ENCODE results near the gene CTXN3.
"Not testable (repeated sequence)": the region's sequence is repeated elsewhere in the genome, so short reads cannot be mapped to it uniquely, and the experiment has no call there.

Gene CTXN3

GRCh38 chr5:127652952-127653611 lies 4.2 kb downstream of the CTXN3 start:
- DNase-seq (ENCODE audit: low spot score), result no peak

GRCh38 chr5:127656825-127657224 lies 7.9 kb downstream of the CTXN3 start:
- DNase-seq (ENCODE audit: low spot score), result no peak

- DNase-seq (ENCODE audit: low spot score), result no peak
Observed at GRCh38 chr5:127660047-127660733, 11.3 kb downstream of the CTXN3 start.

GRCh38 chr5:127664093-127664492 lies 15.2 kb downstream of the CTXN3 start:
- no peak for DNase-seq (ENCODE audit: low spot score)

- no peak for DNase-seq (ENCODE audit: low spot score)
Observed at GRCh38 chr5:127665641-127666040, 16.8 kb downstream of the CTXN3 start.

GRCh38 chr5:127666043-127666716 lies 17.3 kb downstream of the CTXN3 start:
- no peak for DNase-seq (ENCODE audit: low spot score)

- no peak for DNase-seq (ENCODE audit: low spot score)
Observed at GRCh38 chr5:127667926-127668325, 19.0 kb downstream of the CTXN3 start.

- DNase-seq (ENCODE audit: low spot score), result no peak
Observed at GRCh38 chr5:127671218-127671617, 22.3 kb downstream of the CTXN3 start.

GRCh38 chr5:127673117-127673800 lies 24.4 kb downstream of the CTXN3 start:
- no peak for DNase-seq (ENCODE audit: low spot score)

GRCh38 chr5:127676951-127677350 lies 28.1 kb downstream of the CTXN3 start:
- DNase-seq (ENCODE audit: low spot score), result not testable (repeated sequence)

GRCh38 chr5:127679691-127680330 lies 30.9 kb downstream of the CTXN3 start:
- not testable (repeated sequence) for DNase-seq (ENCODE audit: low spot score)

- no peak for DNase-seq (ENCODE audit: low spot score)
Observed at GRCh38 chr5:127680595-127680994, 31.7 kb downstream of the CTXN3 start.

- DNase-seq (ENCODE audit: low spot score), result no peak
Observed at GRCh38 chr5:127683008-127683407, 34.1 kb downstream of the CTXN3 start.

GRCh38 chr5:127684726-127685467 lies 36.0 kb downstream of the CTXN3 start:
- DNase-seq (ENCODE audit: low spot score), result no peak

- no peak for DNase-seq (ENCODE audit: low spot score)
Observed at GRCh38 chr5:127685662-127686061, 36.8 kb downstream of the CTXN3 start.

GRCh38 chr5:127686424-127686823 lies 37.5 kb downstream of the CTXN3 start:
- no peak for DNase-seq (ENCODE audit: low spot score)

- DNase-seq (ENCODE audit: low spot score), result no peak
Observed at GRCh38 chr5:127694518-127695171, 45.8 kb downstream of the CTXN3 start.

- no peak for DNase-seq (ENCODE audit: low spot score)
Observed at GRCh38 chr5:127695346-127695745, 46.5 kb downstream of the CTXN3 start.

GRCh38 chr5:127696683-127697082 lies 47.8 kb downstream of the CTXN3 start:
- DNase-seq (ENCODE audit: low spot score), result no peak

- DNase-seq (ENCODE audit: low spot score), result no peak
Observed at GRCh38 chr5:127697894-127698600, 49.2 kb downstream of the CTXN3 start.
